HG03025 (cell line): ENCODE results near the gene AKAP8L.

ENCODE experiments used
- ATAC-seq: cut with Tn5 transposase; IDR thresholded peaks from one replicate; pipeline ENCODE4 v1.9.1; 2021; ENCODE audit warnings: mild to moderate bottlenecking, moderate library complexity; ENCODE audit not compliant: unreplicated experiment, low FRiP score

The AKAP8L gene

DNA sequence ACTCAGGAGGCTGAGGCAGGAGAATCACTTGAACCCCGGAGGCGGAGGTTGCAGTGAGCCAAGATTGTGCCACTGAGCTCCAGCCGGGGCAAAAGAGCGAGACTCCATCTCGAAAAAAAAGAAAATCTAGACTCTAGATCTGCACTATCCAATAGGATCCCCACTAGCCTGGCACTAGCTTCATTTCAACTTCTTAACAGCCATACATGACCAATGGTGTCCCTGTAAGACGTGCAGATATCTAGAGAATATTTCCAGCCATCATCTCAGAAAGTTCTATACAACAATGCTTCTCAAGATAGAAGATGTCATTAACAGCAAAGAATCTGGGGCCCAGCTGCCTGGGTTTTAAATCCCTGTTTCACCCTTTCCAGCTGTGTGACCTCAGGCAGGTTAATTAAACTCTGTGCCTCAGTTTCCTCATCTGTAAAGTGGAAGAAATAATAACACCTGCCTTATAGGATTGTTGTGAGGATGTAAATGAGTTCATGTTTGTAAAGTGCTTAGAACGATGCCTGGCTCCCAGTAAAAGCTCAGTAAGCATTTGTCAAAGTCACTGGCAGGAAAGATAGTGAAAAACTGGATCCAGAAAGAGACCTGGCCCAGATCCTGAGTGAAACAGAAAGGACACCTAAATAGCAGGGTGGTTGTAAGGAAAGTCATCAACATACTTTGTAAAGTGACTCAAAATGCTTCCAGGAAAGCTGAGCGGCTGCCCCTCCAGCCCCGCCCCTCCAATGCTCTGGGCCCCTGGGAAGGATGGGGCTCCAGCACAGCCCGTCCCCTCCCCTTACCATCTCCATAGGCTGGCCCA is 17.4 kb upstream of the AKAP8L start:
- ATAC-seq, result no peak

DNA sequence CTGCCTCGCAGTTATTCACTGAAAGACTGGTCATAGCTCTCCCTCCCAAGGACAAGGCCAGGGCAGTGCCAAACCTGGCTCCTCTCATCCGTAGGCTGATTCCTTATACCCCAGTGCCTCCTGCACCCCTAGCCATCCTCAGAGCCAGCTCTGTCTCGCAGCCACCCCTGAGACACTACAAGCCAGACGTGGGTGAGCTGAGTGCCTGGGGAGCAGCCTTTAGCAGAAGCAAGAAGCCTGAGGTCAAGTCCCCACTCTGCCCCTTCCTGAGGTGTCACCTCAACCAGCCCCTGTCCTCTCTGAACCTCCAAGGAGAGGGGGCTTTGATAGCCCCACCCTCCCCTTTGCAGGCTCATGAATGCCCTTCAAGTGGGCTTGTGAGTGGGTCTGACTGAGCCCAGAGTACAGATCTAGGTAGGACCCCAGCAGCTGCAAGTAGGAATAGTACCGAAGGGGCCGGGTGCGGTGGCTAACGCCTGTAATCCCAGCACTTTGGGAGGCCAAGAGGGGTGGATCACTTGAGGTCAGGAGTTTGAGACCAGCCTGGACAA is 14.8 kb upstream of the AKAP8L start:
- ATAC-seq, result no peak

DNA sequence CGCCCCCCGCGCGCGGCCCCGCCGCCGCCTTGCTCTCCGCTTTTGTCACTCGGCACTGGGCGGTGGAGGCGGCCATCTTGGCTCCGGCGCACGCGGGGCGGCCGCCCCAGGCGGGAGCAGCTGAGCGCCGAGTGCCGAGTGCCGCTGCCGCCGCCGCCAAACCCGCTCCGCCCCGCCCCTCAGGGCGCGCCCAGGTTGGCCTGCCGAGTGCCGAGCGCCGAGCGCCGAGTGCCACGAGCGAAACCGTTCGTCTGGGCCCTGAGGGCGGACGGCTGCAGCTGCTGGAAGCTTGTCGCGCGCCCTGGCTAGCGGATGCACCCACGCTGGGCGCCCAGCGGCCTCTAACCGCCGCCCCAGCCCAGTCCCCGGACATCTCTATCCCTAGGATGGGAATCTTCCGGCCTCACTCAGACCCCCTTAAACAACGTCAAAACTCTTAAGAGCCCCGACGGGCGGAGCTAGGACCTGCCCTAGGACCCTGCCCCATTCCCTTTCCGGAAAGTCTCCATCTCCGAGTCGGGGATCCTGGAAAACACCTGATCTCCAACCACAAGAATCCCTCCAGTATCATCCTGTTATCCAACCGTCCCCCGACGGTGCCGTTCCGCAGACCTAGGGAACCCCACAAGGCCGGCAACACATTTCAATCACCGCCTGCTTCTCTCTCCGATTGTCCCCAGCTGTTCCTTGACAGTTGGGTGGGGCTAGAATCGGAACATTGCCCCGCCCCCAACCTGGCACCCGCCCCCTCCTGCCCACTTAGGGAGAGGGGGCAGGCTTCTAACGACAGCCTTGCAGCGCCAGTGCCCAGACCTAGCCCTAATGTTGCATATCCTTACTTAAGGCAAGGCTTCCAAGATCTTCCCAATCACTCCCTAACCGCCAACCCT is 14.1 kb upstream of the AKAP8L start:
- ATAC-seq, result peak; percentile 69

DNA sequence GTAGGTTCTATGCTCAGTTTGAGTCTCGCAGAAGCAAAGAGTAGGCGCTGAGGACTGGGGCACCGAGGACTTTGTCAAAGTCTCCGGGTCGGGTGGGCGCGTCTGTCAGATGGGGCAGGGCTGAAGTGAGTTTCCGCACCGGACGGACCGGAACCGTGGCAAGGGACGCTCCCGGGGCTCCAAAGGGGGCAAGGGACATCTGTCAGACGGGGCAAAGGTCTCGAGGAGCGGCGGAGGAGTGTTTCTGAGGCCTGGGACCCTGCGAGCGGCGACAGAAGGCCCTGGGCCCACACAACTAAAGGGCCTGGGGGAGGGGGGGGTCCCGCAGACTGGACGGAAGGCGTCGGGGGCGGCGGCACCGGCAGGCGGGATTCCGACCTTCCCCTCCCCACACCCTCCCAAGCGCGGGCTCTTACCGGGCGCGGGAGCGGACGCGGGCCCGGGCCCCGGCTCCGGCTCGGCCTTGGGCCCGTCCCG is 13.3 kb upstream of the AKAP8L start:
- peak; percentile 14 for ATAC-seq

DNA sequence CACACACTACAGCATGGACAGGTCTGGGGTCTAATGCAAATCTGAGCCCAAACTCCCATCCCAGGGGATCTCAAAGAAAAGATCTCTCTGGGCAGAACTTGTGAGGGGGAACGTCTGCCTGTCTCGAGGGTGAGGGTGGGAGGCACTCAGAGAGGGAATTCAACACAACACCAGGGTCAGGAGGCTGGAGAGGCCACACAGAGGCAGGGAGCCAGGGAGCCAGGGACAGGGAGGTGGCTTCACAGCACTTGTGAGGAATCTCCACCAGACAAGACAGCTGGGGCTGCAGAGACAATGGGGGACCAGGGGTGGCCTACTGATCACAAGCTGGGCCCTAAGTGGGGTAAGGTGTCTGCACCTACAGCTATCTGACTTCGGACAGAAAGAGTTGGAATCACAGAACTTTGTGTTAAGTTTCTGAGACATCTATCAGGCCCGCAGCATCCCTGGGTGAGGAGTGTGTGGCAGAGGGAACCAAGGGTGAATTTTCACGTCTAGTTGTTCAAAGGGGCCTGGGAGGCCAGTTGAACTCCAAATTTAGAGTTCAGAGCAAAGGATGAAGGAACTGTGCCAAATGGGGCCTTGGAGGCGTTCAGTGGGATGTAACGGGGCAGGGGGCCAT is 12.7 kb upstream of the AKAP8L start:
- no peak for ATAC-seq

DNA sequence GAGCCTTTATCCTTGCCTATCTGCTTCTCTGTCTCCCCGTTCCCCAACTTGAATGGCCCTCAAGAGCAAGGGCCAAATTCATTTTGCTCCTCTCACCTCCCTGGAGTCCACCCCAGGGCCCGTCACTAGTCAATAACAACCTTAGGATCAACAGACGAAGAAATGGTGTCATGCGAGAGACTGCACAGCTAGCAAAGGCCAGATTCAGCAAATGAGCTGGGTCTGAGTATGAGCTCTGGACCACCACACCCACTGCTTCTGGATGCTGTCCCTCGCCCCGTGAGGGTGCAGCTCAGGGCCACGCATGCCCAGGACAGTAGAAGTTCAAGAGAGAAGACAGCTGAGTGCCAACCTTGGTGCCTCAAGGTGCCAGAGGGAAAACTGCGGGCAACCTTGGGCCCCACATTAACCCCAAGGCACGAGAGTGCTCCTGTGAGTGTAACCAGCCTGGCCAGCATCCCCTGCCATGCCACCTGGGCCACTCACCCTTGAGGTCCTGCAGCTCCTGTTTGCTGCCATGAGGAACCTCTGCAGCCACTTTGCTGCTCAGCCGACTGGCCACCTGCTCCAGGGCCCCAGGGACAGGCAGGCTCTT is 11.8 kb upstream of the AKAP8L start:
- ATAC-seq, result no peak

DNA sequence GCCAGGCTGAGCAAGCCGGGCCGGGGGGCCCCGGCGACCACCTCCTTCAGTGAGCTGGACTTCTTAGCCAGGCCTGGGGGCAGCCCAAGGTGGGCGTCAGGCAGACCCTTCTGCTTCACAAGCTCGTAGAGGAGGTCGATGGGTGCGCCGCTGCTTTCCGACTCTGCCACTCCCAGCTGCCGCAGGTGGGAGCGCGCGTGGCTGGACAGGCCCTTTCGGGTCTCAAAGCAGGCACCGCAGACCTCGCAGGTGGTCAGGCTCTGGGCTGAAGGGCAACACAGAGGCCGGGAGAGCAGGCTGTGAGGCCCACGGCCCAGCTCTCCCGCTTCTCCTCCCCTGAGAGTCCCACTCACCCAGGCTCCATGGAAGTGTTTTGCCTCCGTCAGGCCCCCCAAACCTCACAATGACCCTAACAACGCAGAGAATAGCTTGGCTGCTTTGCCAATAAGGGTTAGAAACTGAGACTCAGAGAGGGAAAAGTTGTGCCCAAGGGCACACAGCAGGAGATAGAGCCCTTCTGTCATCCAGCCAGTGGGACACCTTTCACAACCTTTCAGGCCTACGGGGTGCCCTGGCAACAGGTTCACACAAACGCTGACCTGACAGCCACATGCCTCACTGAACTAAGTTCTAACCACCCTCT is 11.2 kb upstream of the AKAP8L start:
- ATAC-seq, result no peak

DNA sequence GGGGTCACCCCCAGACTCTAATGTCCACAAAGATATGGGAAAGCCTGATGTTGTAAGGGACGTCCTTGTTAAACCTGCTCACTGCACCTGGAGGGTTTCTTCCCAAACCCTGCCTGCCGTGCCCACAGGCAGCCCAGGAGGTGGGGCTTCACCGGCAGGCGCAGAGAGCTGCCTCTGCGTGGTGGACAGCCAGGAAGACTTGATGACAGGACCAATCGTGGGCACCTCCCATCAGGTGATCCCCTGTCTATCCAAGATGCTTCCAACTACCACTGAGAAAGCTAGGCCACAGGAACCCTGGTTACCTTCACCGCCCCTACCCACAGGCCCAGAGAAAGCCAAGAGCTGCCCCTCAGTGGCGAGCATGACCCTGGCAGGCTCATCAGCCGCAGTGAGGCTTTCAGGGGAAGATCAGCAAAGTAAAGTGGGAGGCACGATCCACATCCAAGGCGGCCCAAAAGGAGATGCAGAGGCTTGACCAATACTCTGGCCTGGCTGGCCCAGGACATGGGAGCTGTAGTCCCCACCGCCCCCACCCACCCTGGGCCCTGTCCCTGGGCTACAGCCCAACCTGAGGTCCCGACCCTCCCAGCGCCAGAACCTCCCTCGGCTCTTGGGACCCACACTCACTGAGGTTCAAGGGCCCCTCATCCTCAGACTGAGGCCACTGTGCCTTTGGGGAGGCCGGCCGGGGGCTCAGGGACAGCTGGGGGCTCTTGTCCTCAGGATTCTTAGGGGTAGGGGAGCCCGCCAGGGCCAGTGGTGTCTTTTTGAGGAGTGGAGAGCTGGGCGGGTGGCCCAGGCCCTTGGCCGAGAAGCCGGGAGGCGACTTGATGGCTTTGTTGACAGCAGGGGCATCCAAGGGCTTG is 10.4 kb upstream of the AKAP8L start:
- ATAC-seq, result no peak

DNA sequence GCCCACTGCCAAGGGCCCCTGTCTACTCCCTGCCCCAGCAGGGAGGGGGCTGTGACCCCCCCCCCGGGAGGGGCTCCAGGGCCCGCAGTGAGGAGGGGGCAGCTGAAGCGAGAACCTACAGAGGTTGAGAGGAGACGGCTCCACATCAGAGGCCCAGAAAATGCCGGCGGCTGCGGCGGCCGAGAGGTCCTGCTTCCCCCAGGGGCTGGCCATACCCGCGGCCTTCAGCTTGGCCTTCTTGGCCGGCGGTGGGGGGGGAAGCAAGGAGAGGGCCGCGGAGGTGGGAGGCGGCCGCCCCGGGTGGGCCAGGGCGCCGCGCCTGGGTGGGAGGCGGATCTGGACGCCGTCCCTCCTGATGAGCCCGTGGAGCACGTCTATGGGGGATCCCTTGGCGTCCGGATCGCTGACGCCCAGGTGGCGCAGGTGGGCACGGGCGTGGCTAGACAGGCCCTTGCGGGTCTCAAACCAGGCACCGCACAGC is 9.2 kb upstream of the AKAP8L start:
- ATAC-seq, result no peak

DNA sequence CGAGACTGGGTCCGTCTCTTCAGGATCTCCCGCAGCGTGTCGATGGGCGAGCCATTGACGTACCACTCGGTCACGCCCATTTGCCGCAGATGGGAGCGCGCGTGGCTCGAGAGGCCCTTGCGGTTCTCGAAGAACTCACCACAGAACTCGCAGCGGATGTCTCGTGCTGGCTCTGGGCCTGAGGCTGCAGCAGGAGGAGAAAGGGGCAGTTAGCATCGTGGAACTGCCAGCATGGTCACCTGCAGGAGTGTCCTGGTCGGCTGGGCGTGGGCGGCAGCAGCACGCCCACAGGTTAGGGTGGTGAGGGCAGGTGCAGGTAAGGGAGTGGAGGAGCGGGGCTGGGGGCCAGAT is 8.5 kb upstream of the AKAP8L start:
- no peak for ATAC-seq

DNA sequence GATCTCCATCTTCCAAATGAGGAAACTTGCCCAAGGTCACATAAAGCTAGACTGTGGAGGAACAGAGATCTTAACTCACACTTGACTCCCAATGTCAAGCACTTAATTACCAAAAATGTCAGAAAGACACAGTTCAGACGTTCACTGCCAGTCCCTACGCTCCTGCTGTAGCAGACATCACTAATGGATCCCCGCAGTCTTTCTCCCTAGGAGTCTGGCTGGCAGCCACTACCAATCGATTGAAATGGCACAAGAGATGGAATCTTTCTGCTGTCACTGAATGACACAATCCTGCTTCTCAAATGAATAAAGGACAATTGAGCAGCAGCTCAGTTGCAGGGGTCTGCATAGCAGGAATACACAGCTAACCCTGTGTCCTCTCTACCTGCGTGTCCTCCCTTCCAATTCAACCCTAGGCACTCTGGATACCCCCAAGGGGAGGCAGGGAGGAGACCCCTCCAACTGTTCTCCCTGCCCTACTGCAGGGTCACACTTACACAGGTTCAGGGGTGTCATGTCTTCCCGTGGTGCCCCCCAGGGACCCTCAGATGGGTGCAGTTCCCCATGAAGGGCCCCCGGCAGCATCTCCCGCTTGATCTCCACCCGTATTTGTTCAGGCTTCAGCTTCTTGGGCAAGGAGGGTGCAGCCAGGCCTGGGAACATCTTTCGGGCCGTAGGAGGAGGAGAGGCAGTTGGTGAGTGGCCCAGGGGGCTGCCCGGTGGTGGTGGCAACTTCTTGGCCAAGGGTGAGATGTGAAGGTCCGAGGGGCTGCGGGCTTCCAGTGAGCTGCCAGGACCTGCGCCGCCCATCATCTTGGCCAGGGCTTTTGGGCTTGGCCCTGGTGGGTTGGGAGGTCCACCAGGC is 7.9 kb upstream of the AKAP8L start:
- no peak for ATAC-seq

DNA sequence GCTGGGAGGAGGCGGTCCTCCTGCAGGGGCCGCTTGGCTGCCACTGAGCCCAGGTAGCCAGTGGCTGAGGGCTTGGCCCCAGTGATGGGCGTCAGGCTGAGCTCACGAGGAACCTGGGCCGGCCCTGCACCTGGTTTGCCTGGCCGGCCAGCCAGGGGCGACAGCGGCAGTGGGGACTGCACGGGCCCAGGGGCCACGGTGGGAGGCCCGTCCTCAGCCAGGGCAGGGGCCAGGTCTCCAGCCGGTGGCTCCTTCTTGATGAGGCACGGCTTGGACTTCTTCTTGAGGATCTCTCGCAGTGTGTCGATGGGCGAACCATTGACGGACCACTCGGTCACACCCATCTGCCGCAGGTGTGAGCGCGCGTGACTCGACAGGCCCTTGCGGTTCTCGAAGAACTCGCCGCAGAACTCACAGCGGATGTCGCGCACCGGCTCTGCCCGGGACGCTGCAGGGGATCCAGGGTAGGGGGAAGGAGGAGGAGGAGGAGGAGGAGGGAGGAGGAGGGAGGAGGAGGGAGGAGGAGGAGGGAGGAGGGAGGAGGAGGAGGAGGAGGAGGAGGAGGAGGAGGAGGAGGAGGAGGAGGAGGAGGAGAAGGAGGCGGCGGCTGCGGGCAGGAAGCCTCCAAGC is 6.6 kb upstream of the AKAP8L start:
- no peak for ATAC-seq

DNA sequence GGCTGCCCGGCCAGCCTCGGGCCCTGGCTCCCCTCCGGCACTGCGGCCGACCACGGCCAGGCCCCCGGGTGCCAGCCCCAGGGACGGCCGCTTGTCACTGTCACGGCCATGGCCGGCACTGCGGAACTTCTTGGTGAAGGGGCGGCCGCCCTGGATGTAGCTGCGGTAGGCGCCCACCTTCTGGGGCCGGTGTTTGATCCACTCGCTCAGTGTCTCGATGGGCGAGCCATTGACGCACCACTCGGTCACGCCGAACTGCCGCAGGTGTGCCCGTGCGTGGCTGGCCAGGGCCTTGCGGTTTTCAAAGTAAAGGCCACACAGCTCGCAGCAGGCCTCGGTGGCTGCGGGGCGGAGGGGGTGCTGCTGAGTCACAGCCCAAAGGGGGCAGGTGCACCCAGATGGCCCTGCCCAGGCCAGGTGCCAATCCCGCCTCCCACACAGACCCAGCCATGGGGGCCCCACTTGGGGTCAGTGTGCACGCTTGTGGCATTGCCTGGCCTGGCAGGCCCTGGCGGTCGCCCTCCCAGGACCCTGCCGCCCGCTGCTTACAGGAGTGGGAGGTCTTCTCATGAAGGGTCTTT is 6.0 kb upstream of the AKAP8L start:
- no peak for ATAC-seq

DNA sequence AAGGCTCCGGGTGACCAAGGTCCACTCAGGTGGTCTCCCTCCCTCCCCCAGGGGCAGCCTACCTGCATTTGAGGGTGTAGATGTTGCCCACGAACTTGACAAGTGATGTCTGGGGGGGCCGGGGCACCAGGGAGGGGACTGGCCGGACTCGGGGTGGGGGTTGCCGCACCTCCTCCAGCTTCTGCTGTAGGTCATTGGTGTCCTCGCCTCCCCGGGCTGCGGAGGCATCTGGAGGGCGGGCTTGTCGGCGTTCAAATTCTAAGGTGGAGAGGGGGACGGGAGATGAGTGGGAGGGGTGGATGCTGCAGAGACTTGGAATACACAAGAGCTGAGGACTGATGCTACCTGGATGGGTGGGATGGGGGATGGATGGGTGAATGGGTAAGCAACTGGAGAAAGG is 5.3 kb upstream of the AKAP8L start:
- no peak for ATAC-seq

DNA sequence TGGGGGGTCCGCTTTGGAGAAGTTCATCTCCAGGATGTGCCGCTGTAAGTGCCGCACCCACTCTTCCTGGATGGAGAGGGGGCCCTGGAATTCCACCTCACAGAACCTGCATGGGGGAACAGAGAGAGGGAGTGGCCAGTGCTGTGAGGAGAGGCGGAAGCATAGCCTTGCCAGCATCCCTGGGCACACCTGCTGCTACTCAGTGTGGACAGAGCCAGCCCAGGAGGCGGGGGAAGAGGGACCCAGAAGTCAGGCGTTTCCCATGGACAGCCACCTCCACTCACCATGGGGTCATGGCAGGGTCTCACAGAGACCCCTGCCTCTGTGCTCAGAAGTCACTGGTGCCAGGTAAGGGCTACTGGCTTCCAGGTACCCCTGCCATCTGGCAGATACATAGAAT is 4.3 kb upstream of the AKAP8L start:
- ATAC-seq, result no peak

DNA sequence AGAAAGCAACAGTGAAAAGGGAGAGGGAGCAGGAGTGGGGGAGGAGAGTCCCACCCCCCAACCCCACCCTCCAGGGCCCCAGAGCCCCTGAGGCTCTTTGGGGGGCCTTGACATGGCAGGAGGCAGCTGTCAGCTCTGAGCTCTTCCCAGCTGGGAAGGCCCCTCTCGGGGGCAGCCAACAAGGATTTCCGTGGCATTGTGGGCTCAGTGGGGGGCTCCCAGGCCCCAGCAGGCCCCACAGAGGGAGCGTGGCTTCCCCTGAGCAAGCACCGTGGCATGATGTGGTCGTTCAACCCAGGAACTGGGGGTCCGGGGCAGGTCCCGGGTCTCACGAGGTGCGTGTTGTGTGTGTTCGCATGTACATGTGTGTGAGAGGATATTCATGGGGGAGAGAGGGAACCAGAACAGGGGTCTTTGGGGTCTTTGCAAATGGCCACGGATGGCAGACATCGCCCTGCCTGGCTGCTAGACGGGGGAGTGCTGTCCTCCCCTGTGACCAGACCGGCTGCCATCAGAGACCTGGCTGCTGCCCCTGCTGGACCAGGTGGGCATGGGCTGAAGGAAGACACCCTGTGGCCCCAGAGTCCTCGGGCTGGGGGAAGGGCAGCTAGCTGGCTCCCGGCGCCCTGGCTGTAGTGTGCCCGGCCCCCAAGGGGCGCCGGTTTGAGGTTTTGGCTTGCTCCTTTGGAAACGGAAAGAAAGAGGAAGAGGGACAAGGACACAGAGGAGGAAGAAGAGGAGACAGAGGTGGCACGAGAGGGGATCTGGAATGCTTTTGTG is 3.7 kb upstream of the AKAP8L start:
- no peak for ATAC-seq
